ENCODE data around the gene STAM. TPM values are rescaled to one million over a fixed set of nuclear protein-coding genes. Genes with fewer than 3 reads are reported as not detected.
"Not testable (repeated sequence)": the region's sequence is repeated elsewhere in the genome, so short reads cannot be mapped to it uniquely, and the experiment has no call there.

STAM gene
- total RNA-seq, 2 experiments from 2014 or later = 52.4 to 53.3 TPM

GRCh38 chr10:17626656-17627055, 17.3 kb upstream of the STAM start:
- DNase-seq (no peak), ATAC-seq (ENCODE audit: poor library complexity) (no peak)
- Mint-ChIP-seq H3K27me3 (peaks cover 9% of the 10 kb centered on the region), H3K36me3 (ENCODE audit: low read depth) (no peaks in the 10 kb centered on the region), H3K9me3 (no peaks in the 10 kb centered on the region), H3K27ac (no peak overlapping the region), H3K4me1 (ENCODE audit: low read depth) (no peaks in the 10 kb centered on the region), H3K4me3 (no peak overlapping the region)
- ChIA-PET POLR2A (no interaction called here), CTCF (interaction anchor here (1.4 kb wide), 1 partner anchor 14 kb away, joined by 3 read pairs; no protein-coding TSS in a partner anchor)
- H3K4me1 ChIP-seq (ENCODE audit: insufficient read depth, low read length) = no peaks in the 10 kb centered on the region
- H3K27me3 ChIP-seq (ENCODE audit: control insufficient read depth in 1 of 2, insufficient read depth in 2 of 2, low read length in 2 of 2) = peaks cover 0 to 7% of the 10 kb centered on the region in 2 experiments
- no peaks in the 10 kb centered on the region for H3K36me3 ChIP-seq (ENCODE audit: insufficient read depth, low read length)
- H3K4me3 ChIP-seq (ENCODE audit: low read length) = no peak overlapping the region
- H3K27ac ChIP-seq (ENCODE audit: low read depth in 1 of 2, low read length in 2 of 2) = no peak overlapping the region
- no peaks in the 10 kb centered on the region for H3K9me3 ChIP-seq (ENCODE audit: control insufficient read depth in 1 of 2, insufficient read depth in 1 of 2, low read length in 2 of 2)
- intact Hi-C loops (cut with DNase I, micrococcal nuclease) = no loop called here
- TF ChIP-seq, protein P1, sequence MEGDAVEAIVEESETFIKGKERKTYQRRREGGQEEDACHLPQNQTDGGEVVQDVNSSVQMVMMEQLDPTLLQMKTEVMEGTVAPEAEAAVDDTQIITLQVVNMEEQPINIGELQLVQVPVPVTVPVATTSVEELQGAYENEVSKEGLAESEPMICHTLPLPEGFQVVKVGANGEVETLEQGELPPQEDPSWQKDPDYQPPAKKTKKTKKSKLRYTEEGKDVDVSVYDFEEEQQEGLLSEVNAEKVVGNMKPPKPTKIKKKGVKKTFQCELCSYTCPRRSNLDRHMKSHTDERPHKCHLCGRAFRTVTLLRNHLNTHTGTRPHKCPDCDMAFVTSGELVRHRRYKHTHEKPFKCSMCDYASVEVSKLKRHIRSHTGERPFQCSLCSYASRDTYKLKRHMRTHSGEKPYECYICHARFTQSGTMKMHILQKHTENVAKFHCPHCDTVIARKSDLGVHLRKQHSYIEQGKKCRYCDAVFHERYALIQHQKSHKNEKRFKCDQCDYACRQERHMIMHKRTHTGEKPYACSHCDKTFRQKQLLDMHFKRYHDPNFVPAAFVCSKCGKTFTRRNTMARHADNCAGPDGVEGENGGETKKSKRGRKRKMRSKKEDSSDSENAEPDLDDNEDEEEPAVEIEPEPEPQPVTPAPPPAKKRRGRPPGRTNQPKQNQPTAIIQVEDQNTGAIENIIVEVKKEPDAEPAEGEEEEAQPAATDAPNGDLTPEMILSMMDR (IDR thresholded peaks at IDR 0.05) = no peak

DNA sequence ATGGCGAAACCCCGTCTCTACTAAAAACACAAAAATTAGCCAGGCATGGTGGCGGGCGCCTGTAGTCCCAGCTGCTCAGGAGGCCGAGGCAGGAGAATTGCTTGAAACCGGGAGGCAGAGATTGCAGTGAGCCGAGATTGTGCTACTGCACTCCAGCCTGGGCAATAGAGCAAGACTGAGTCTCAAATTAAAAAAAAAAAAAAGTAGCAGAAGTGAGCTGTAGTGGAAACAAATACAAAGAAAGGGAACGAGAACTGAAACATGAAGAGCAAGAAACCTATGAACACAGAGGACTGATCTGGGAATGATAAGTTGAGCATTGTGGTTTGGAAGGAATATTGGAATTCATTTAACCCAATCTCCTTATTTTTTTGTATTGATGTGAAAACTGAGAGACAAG, 11.4 kb upstream of the STAM start:
- H3K36me3 Mint-ChIP-seq (ENCODE audit: low read depth); H3K36me3 ChIP-seq (ENCODE audit: insufficient read depth, low read length); H3K4me1 ChIP-seq (ENCODE audit: insufficient read depth, low read length); H3K27me3 ChIP-seq (ENCODE audit: control insufficient read depth in 1 of 2, insufficient read depth in 2 of 2, low read length in 2 of 2); intact Hi-C loops (cut with DNase I, micrococcal nuclease); H3K4me3 ChIP-seq (ENCODE audit: low read length); H3K27ac Mint-ChIP-seq; H3K27me3 Mint-ChIP-seq; H3K4me1 Mint-ChIP-seq (ENCODE audit: low read depth); H3K4me3 Mint-ChIP-seq; H3K9me3 ChIP-seq (ENCODE audit: control insufficient read depth in 1 of 2, insufficient read depth in 1 of 2, low read length in 2 of 2); DNase-seq; ATAC-seq (ENCODE audit: poor library complexity); H3K9me3 Mint-ChIP-seq; H3K27ac ChIP-seq (ENCODE audit: low read depth in 1 of 2, low read length in 2 of 2): not testable (repeated sequence)
- ChIA-PET CTCF (interaction anchor here (0.7 kb wide), 1 partner anchor 14 kb away, joined by 3 read pairs; no protein-coding TSS in a partner anchor), POLR2A (interaction anchor here (3.0 kb wide), 1 partner anchor 12 kb away, joined by 12 read pairs; the partner anchor contains the start of gene STAM)

GRCh38 chr10:17633353-17633752, 10.6 kb upstream of the STAM start:
- no peaks in the 10 kb centered on the region for H3K9me3 Mint-ChIP-seq
- no peaks in the 10 kb centered on the region for H3K27me3 Mint-ChIP-seq
- ChIA-PET POLR2A (interaction anchor here (3.0 kb wide), 1 partner anchor 11 kb away, joined by 12 read pairs; the partner anchor contains the start of gene STAM), CTCF (interaction anchor here (0.9 kb wide), 1 partner anchor 104 kb away, joined by 3 read pairs; no protein-coding TSS in a partner anchor)
- Histone ChIP-seq H3K27me3 (ENCODE audit: control insufficient read depth in 1 of 2, insufficient read depth in 2 of 2, low read length in 2 of 2) (no peaks in the 10 kb centered on the region), H3K36me3 (ENCODE audit: insufficient read depth, low read length) (no peaks in the 10 kb centered on the region), H3K9me3 (ENCODE audit: control insufficient read depth in 1 of 2, insufficient read depth in 1 of 2, low read length in 2 of 2) (no peaks in the 10 kb centered on the region), H3K27ac (ENCODE audit: low read depth in 1 of 2, low read length in 2 of 2) (no peak overlapping the region), H3K4me3 (ENCODE audit: low read length) (no peak overlapping the region), H3K4me1 (ENCODE audit: insufficient read depth, low read length) (no peaks in the 10 kb centered on the region)
- H3K36me3 Mint-ChIP-seq (ENCODE audit: low read depth) = no peaks in the 10 kb centered on the region
- no peak overlapping the region for H3K27ac Mint-ChIP-seq
- TF ChIP-seq, protein P1 (IDR thresholded peaks at IDR 0.05) = no peak
- no peak overlapping the region for H3K4me3 Mint-ChIP-seq
- no peak for ATAC-seq (ENCODE audit: poor library complexity)
- intact Hi-C loops (cut with DNase I, micrococcal nuclease) = no loop called here
- no peaks in the 10 kb centered on the region for H3K4me1 Mint-ChIP-seq (ENCODE audit: low read depth)
- DNase-seq = no peak

DNA sequence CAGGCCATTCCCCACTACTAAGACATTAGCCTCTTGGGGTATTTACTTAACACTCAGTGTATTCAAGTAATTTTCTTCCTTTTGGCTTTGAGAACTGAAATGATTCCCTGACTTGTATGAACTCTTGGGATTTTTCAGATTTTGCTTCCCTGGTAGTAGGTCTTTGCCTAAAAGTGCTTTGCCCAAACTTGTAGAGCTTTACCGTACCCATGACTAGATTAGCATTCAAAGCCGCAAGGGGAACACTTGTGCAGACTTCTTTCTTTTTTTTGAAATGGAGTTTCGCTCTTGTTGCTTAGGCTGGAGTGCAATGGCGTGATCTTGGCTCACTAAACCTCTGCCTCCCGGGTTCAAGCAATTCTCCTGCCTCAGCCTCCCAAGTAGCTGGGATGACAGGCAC, 6.1 kb upstream of the STAM start:
- Histone ChIP-seq H3K9me3 (ENCODE audit: control insufficient read depth in 1 of 2, insufficient read depth in 1 of 2, low read length in 2 of 2) (no peaks in the 10 kb centered on the region), H3K27ac (ENCODE audit: low read depth in 1 of 2, low read length in 2 of 2) (no peak overlapping the region), H3K36me3 (ENCODE audit: insufficient read depth, low read length) (no peaks in the 10 kb centered on the region), H3K27me3 (ENCODE audit: control insufficient read depth in 1 of 2, insufficient read depth in 2 of 2, low read length in 2 of 2) (no peaks in the 10 kb centered on the region), H3K4me1 (ENCODE audit: insufficient read depth, low read length) (peaks cover 4% of the 10 kb centered on the region), H3K4me3 (ENCODE audit: low read length) (no peak overlapping the region)
- DNase-seq (no peak), ATAC-seq (ENCODE audit: poor library complexity) (no peak)
- H3K9me3 Mint-ChIP-seq = no peaks in the 10 kb centered on the region
- no peak overlapping the region for H3K27ac Mint-ChIP-seq
- no peaks in the 10 kb centered on the region for H3K36me3 Mint-ChIP-seq (ENCODE audit: low read depth)
- H3K27me3 Mint-ChIP-seq = no peaks in the 10 kb centered on the region
- peaks cover 2% of the 10 kb centered on the region for H3K4me1 Mint-ChIP-seq (ENCODE audit: low read depth)
- intact Hi-C loops (cut with DNase I, micrococcal nuclease) = no loop called here
- H3K4me3 Mint-ChIP-seq = no peak overlapping the region
- TF ChIP-seq, protein P1 (IDR thresholded peaks at IDR 0.05) = no peak
- POLR2A ChIA-PET = no interaction called here
- CTCF ChIA-PET = no interaction called here
